GM23248 (cell line): ENCODE data around the gene TTBK2.

Source experiments
- EZH2 ChIP-seq: fragments of 200-600 bp; sonication (generic); IDR thresholded peaks from 2 replicates; pipeline ENCODE4 v1.6.1; 2018; ENCODE audit warnings: antibody characterized with exemption, mild to moderate bottlenecking; ENCODE audit not compliant: insufficient read depth, poor library complexity, severe bottlenecking
- EZH2phosphoT487 ChIP-seq: fragments of 200-600 bp; sonication (generic); IDR thresholded peaks from 2 replicates; pipeline ENCODE4 v1.6.1; 2018; ENCODE audit warnings: antibody characterized with exemption, moderate library complexity, mild to moderate bottlenecking, low read depth; ENCODE audit not compliant: insufficient read depth

DNA sequence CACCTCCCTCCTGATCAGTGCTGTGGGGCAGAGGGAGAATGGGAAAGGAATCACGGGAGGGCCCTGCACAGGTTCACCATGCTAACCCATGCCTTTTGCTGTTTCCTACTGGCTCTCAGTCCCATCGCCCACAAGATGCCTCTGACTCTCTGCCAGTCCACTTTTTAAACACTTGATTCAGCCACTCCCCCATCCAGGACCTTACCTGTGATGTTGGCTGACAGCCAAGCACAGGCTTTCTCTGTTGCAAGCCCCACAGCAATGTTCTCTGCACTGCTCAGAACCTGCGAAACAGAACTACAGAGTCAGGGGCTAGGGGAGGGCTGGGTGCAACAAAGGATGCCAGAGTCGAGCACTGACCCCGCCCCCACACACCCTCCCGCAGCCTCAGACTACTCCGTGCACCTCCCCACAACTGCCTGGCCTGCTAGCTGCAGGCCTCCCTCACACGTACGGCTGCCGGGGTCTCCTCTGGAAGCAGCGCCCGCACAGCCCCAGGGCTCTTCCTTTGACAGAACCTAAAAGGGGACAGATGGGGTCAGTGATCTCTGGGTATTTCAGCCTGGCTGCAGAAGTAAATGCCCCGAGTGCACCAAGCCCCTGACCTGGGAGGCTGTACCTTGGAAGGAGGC lies 192.7 kb downstream of the TTBK2 start:
- TF ChIP-seq EZH2 (no peak), EZH2phosphoT487 (no peak)
